ENCODE results near the gene NALCN. TPM values are rescaled to one million over a fixed set of nuclear protein-coding genes. Genes with fewer than 3 reads are reported as not detected.

Gene NALCN
- total RNA-seq, 6 experiments from 2014 or later: 0.09 to 0.81 (median 0.25) TPM

DNA sequence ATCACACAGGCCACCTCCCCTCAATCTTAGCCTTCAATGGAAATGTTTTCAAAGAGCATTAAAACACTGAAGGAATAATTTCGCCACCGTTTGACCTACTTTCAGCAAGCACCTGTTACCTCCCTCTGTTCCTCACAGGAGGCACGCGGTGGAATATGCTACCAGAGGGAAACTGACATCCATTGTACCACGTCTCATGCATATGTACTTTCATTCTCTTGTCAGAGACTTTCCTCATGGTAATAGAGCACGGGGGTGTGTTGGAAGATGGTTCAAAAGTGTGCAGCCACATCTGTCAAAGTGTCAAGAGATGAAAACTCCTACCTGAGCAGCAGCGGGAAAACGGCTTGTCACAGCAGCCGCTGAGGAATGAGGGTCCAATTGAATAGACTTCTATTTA lies 143.4 kb downstream of the NALCN start:
- Histone ChIP-seq H3K4me1 (no peaks in the 10 kb centered on the region), H3K27ac (no peak overlapping the region), H3K27me3 (no peaks in the 10 kb centered on the region), H3K36me3 (no peaks in the 10 kb centered on the region), H3K9me3 (no peaks in the 10 kb centered on the region), H3K4me3 (no peak overlapping the region)
- DNase-seq: no peak
- ATAC-seq: no peak
- 67% methylated on average over 9 of the region's 9 CpGs for WGBS (ENCODE audit: insufficient coverage, low coverage, low lambda C conversion rate, missing lambda C conversion rate)
- TF ChIP-seq POLR2A (IDR thresholded peaks at IDR 0.05): no peak
- intact Hi-C loops (cut with DNase I): no loop called here

DNA sequence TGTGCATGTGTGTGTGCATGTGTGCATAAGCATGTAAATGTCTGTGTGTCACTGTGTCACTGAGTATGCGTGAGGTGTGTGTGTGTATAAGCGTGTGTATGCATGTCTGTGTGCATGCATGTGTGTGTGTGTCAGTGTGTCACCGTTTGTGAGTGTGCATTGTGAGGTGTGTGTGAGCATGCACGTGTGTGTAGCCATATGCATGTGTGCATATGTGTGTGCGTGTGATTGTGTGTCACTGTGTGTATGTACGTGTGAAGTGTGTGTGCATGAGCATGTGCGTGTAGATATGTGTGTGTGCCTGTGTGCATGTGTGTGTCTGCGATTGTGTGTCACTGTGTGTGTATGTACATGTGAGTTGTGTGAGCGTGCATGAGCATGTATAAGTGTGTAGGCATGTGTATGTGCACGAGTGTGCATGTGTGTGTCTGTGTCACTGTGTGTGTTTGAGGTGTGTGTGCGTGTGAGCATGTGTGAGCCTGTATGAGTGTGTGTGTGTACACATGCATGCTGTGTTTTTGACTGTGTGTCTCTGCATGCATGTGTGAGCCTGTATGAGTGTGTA lies 144.5 kb downstream of the NALCN start:
- Histone ChIP-seq H3K36me3 (no peaks in the 10 kb centered on the region), H3K27ac (no peak overlapping the region), H3K27me3 (no peaks in the 10 kb centered on the region), H3K4me1 (no peaks in the 10 kb centered on the region), H3K9me3 (no peaks in the 10 kb centered on the region), H3K4me3 (no peak overlapping the region)
- intact Hi-C loops (cut with DNase I): no loop called here
- DNase-seq (no peak), ATAC-seq (no peak)
- 74% methylated on average over 10 of the region's 11 CpGs for WGBS (ENCODE audit: insufficient coverage, low coverage, low lambda C conversion rate, missing lambda C conversion rate)
- TF ChIP-seq, protein P1, sequence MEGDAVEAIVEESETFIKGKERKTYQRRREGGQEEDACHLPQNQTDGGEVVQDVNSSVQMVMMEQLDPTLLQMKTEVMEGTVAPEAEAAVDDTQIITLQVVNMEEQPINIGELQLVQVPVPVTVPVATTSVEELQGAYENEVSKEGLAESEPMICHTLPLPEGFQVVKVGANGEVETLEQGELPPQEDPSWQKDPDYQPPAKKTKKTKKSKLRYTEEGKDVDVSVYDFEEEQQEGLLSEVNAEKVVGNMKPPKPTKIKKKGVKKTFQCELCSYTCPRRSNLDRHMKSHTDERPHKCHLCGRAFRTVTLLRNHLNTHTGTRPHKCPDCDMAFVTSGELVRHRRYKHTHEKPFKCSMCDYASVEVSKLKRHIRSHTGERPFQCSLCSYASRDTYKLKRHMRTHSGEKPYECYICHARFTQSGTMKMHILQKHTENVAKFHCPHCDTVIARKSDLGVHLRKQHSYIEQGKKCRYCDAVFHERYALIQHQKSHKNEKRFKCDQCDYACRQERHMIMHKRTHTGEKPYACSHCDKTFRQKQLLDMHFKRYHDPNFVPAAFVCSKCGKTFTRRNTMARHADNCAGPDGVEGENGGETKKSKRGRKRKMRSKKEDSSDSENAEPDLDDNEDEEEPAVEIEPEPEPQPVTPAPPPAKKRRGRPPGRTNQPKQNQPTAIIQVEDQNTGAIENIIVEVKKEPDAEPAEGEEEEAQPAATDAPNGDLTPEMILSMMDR (IDR thresholded peaks at IDR 0.05): no peak
- TF ChIP-seq POLR2A (IDR thresholded peaks at IDR 0.05): no peak

DNA sequence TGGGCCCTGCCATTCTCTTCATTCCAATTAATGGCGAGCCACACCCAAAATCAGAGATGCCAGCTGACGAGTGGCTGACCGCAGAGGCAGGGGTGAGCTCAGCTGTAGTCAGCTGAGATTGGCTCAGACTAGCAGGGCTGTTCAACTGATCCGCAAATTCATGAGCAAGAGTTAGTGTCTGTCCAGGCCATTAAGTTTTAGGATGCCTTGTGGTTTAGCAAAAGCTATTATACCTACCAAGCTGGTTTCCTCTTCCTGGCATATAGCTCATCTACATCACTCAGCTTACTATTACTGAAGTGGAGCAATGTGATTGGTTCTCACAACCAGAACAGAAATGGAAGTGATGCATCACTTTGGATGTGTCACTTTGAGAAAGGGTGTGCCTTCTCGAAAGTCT lies 148.7 kb downstream of the NALCN start:
- no peak for ATAC-seq

DNA sequence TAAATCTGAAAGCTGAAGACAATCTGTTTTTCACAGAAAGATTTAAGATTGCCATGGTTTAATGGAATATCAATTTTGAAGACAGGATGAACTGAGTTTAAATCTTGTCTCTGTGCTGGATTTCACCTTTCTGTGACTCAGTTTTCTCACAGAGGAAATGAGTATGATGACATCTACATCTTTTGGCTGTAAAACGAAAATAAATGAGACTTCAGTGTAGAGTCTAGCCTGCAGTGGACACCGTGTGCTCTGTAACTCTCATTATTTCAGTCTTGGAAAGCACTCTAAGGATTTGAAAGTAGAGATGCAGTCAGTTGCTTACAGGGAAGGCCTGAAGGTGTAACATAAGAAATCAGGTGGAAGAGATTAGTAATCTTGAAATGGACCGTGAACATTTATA lies 150.4 kb downstream of the NALCN start:
- intact Hi-C loops (cut with DNase I): no loop called here
- Histone ChIP-seq H3K9me3 (no peaks in the 10 kb centered on the region), H3K36me3 (no peaks in the 10 kb centered on the region), H3K4me1 (no peaks in the 10 kb centered on the region), H3K27ac (no peak overlapping the region), H3K4me3 (no peak overlapping the region), H3K27me3 (no peaks in the 10 kb centered on the region)
- ATAC-seq (no peak), DNase-seq (no peak)
- 49% methylated on average over 3 of the region's 3 CpGs for WGBS (ENCODE audit: insufficient coverage, low coverage, low lambda C conversion rate, missing lambda C conversion rate)
- TF ChIP-seq POLR2A (IDR thresholded peaks at IDR 0.05): no peak
- TF ChIP-seq, protein P1 (IDR thresholded peaks at IDR 0.05): no peak

More for the DNA sequence above, 148.7 kb downstream of the NALCN start:
- no peak for DNase-seq
- Histone ChIP-seq H3K36me3 (no peaks in the 10 kb centered on the region), H3K4me3 (no peak overlapping the region), H3K27ac (no peak overlapping the region), H3K27me3 (no peaks in the 10 kb centered on the region), H3K9me3 (no peaks in the 10 kb centered on the region), H3K4me1 (no peaks in the 10 kb centered on the region)
- intact Hi-C loops (cut with DNase I): no loop called here
- TF ChIP-seq POLR2A (IDR thresholded peaks at IDR 0.05): no peak
- TF ChIP-seq, protein P1 (IDR thresholded peaks at IDR 0.05): no peak
- WGBS (ENCODE audit: insufficient coverage, low coverage, low lambda C conversion rate, missing lambda C conversion rate): 53% methylated on average over 1 of the region's 5 CpGs

DNA sequence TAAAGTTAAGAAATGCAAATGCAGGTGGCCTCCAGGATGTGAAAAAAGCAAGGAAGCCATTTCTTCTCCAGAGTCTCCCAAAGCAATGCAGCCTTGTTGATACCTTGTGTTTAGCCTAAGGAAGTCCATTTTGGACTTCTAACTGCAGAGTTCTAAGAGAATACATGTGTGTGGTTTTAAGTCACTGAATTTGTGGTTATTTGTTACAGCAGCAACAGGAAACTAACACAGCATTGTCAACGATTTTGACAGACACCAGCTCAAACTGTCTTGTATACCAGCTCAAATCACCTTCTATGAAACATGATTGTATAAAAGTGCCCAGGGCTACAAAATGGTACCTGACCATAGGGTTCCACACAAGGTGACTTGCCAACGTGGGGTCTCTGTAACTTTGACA lies 151.4 kb downstream of the NALCN start:
- Histone ChIP-seq H3K9me3 (no peaks in the 10 kb centered on the region), H3K27ac (no peak overlapping the region), H3K4me1 (no peaks in the 10 kb centered on the region), H3K36me3 (no peaks in the 10 kb centered on the region), H3K27me3 (no peaks in the 10 kb centered on the region), H3K4me3 (no peak overlapping the region)
- DNase-seq: no peak
- WGBS (ENCODE audit: insufficient coverage, low coverage, low lambda C conversion rate, missing lambda C conversion rate): 29% methylated on average over 2 of the region's 2 CpGs
- intact Hi-C loops (cut with DNase I): no loop called here
- no peak for ATAC-seq
- TF ChIP-seq, protein P1 (IDR thresholded peaks at IDR 0.05): no peak
- TF ChIP-seq POLR2A (IDR thresholded peaks at IDR 0.05): no peak

Measured in right lobe of liver (tissue), 6 donors.